Measurements from ENCODE around the gene RWDD2A.
"Not testable (repeated sequence)": the region's sequence is repeated elsewhere in the genome, so short reads cannot be mapped to it uniquely, and the experiment has no call there.

The RWDD2A gene

GRCh38 chr6:83192871-83193746 is at the start of gene RWDD2A, which contains the start of gene PGM3:
Gene RWDD2A (plus strand): TSS chr6:83193357. CDS start chr6:83194452, 1,095 bp downstream.
Gene PGM3 (minus strand): TSS chr6:83193265. CDS start chr6:83191012, 2,253 bp downstream.
- DNase-seq = peak; percentile 54 to 60

GRCh38 chr6:83151114-83151513 is 42.0 kb upstream of the RWDD2A start:
- DNase-seq = no peak

GRCh38 chr6:83152913-83153312 is 40.2 kb upstream of the RWDD2A start:
- DNase-seq = no peak

- no peak for DNase-seq
Observed at GRCh38 chr6:83153883-83154521, 39.2 kb upstream of the RWDD2A start.

- no peak for DNase-seq
Observed at GRCh38 chr6:83155794-83156193, 37.4 kb upstream of the RWDD2A start.

- no peak for DNase-seq
Observed at GRCh38 chr6:83160167-83160566, 33.0 kb upstream of the RWDD2A start.

GRCh38 chr6:83167726-83168278 is 25.4 kb upstream of the RWDD2A start:
- no peak for DNase-seq

GRCh38 chr6:83168556-83168955 is 24.6 kb upstream of the RWDD2A start:
- DNase-seq = no peak

GRCh38 chr6:83169106-83169505 is 24.1 kb upstream of the RWDD2A start:
- DNase-seq = no peak

- DNase-seq = no peak
Observed at GRCh38 chr6:83169511-83169910, 23.6 kb upstream of the RWDD2A start.

GRCh38 chr6:83176246-83176645 is 16.9 kb upstream of the RWDD2A start:
- no peak for DNase-seq

GRCh38 chr6:83180426-83180950 is 12.7 kb upstream of the RWDD2A start:
- no peak for DNase-seq

- no peak for DNase-seq
Observed at GRCh38 chr6:83182114-83182513, 11.0 kb upstream of the RWDD2A start.

GRCh38 chr6:83183082-83183828 is 9.9 kb upstream of the RWDD2A start:
- no peak for DNase-seq

- no peak for DNase-seq
Observed at GRCh38 chr6:83185096-83185495, 8.1 kb upstream of the RWDD2A start.

GRCh38 chr6:83188501-83188900 is 4.7 kb upstream of the RWDD2A start:
- DNase-seq = no peak

- no peak for DNase-seq
Observed at GRCh38 chr6:83190626-83191025, 2.5 kb upstream of the RWDD2A start.

GRCh38 chr6:83191974-83192373 is 1.2 kb upstream of the RWDD2A start:
- DNase-seq = not testable (repeated sequence)

- no peak for DNase-seq
Observed at GRCh38 chr6:83192456-83192855, 701 bp upstream of the RWDD2A start.

GRCh38 chr6:83193747-83194566 is 800 bp downstream of the RWDD2A start:
- no peak for DNase-seq

- DNase-seq = no peak
Observed at GRCh38 chr6:83198486-83199172, 5.5 kb downstream of the RWDD2A start.

Data from bone marrow (tissue), 2 donors.